DOHH2 (cell line): ENCODE data around the gene C1orf141.

ENCODE experiments used
- CTCF ChIP-seq: fragments of 200-600 bp; sonication (generic); IDR thresholded peaks from one replicate; pipeline ENCODE4 v1.5.1; 2014; ENCODE audit warnings: antibody characterized with exemption, mild to moderate bottlenecking, low read depth, low read length; ENCODE audit not compliant: poor library complexity, severe bottlenecking
- EZH2phosphoT487 ChIP-seq: fragments of 200-600 bp; sonication (generic); IDR thresholded peaks from 2 replicates; pipeline ENCODE4 v1.6.1; 2017; ENCODE audit warnings: borderline replicate concordance, mild to moderate bottlenecking, antibody characterized with exemption, low read length, moderate library complexity, mixed read lengths

DNA sequence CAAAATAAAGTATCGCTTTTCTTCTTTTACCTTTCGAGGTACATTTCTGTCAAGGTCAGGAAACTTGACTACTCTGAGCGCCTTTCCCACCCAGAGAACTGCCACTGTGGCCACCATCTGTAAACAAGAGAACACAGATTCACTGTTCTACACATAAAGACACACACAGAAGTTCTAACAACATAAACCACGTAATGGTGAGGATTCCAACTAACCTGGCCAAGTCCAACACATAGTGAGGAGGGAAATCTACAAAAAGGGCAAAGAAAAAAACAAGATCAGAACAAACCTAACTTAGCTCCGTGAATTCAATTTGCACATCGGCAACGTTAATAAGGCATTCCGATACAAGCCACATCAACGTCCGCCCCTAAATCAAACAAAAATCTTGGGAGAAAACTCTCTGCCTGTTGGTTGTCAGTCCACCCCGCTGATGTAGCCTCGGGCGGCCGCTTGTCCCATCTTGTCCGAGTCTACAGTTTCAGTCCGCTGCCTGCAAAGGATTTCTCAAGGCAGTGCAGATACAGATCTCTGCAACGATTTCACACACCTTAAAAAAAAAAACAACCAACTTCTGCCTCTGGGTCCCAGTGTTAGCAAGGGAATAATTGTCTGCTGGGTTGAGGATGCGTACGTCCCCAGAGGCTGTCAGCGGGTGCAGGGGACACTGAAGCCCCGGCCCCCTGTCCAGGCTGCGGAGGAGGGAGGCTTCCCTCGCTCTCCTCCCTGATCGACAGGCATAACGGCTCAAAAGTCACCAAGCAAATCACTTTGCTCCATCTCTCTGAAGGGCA lies 81.8 kb downstream of the C1orf141 start:
- TF ChIP-seq CTCF (no peak), EZH2phosphoT487 (no peak)
